Activated CD4-positive, CD25-positive, alpha-beta regulatory T cell (primary cell): Measurements from ENCODE around the gene EYA4.

Source experiments
- DNase-seq, 4 experiments: peaks; one replicate each; lab custom pipeline; 2025; lab: John Stamatoyannopoulos, UW

The EYA4 gene, protein sequence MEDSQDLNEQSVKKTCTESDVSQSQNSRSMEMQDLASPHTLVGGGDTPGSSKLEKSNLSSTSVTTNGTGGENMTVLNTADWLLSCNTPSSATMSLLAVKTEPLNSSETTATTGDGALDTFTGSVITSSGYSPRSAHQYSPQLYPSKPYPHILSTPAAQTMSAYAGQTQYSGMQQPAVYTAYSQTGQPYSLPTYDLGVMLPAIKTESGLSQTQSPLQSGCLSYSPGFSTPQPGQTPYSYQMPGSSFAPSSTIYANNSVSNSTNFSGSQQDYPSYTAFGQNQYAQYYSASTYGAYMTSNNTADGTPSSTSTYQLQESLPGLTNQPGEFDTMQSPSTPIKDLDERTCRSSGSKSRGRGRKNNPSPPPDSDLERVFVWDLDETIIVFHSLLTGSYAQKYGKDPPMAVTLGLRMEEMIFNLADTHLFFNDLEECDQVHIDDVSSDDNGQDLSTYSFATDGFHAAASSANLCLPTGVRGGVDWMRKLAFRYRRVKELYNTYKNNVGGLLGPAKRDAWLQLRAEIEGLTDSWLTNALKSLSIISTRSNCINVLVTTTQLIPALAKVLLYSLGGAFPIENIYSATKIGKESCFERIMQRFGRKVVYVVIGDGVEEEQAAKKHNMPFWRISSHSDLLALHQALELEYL

DNA sequence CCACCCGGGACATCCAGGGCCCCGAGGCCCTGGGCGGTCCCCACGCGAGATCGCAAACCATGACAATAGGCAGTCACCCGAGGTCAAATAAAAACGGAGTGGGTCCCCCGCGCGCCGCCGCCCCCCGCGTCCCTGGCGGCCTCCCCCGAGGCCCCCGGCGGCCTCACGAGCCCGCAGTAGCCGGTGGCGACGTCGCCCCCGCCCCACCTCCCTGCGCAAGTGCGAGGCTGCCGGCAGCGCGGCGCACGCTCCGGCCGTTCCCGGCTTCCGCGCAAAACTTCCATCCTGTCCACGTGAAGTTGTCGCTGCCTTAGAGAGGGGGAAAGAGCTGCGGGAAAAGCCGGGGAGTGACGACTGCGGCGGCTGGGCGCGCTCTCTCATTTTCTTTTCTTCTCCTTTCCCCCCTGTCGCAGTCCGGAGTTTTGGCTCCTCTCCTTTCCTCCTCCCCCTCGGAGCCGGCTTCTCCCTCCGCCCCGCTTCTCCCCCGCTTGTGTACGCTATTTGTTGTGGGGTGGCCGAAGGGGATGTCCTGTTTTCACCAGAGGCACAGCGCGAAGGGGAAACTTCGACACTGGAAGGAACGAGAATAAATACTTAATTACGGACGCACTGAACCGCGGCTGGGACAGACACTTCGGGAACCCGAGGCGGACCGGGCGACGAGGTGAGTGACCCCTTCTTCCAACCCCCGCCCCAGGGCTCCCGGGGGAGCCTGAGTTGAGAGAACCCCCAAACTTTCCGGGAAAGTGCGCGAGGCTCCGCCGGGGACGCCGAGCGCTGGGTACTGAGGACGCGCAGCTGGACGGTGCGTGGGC, at the start of gene EYA4:
Gene EYA4 (plus strand): TSS at position 272 of the 815 bp plus-strand sequence. CDS start 33,424 bp downstream, outside the sequence.
- DNase-seq = no peak

DNA sequence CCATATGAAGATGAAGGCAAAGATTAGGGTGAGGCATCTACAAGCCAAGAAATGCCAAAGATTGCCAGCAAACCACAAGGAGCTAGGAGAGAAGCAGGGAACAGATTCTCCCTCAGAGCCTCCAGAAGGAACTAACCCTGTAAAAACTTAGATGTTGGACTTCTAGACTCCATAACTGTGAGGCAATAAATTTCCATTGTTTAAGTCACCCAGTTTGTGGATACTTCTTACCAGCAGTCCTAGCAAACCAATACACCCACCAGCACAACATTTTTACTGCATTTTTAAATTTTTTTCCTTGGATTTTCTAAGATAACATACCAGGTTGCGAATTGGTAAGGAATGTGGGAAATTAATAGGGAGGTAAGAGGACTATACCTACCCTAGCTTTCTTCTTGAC, 47.8 kb upstream of the EYA4 start:
- no peak for DNase-seq

DNA sequence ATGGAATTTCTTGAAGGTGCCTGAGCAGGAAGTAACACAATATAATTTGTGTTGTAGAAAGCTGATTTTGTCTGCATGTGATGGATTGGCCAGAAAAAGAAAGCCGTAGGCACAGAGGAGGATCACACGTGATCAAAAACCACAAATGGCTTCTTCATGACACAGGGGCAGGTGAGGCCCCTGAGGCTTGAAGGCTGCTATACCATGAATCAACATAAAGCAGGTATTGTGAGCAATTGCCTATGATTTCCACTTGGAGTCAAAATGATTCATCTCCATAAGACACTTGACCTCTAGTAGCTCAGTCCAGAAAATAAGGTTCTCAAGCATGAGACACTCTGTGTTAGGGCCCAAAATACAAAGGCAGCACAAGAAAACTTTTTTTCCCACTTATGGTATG, 42.4 kb upstream of the EYA4 start:
- DNase-seq = no peak

DNA sequence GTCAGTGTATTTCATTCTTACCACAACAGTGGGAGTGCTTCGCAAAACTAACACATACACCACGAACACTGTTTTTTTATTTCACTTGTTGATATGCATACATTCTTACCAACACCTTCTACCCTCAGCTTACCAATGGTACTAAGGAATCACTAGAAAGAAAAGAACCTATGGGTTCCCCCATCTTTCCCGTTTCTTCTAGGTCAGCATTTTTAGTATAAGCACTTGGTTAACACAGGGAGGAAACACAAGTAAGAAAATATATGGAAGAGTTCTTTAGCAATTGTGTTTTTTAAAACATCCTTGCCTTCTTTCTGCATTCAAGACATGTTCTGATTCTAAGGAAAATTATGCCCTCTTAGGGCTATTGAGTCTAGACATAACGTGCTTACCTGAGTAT, 39.9 kb upstream of the EYA4 start:
- no peak for DNase-seq

DNA sequence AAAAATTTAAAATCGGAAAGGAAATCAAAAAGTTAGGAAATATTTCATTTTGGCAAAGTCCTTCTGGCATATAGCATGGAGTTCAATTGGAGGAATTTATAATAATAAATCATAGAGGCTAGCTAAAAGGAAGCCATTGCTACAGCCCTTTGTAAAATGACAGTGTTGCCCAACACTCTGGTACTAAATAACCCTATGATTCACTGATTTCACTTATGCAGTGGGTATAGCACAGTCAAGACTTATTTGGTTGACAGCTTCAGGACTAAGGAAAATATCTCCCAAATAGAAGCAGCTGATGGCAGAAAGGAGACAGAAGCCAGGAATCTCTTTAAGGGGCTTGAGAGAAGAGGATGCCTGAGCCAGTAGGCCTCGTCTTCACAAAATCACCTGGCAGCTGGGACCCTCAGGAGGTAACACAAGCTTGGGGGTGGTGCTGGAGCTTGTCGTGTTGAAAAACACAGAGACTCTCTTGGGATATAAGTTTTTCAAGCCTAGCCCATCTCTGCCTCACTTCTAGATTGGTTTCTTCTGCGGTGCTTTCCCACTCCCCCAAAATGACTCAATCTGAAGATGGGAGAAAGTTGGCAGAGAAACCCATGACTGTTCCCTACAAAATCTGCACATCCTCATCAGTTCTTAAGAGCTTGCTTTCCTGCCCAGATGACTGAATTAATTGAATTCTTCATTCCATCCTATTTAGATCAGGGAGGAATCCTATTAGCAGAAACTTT, 38.4 kb upstream of the EYA4 start:
- DNase-seq = no peak

DNA sequence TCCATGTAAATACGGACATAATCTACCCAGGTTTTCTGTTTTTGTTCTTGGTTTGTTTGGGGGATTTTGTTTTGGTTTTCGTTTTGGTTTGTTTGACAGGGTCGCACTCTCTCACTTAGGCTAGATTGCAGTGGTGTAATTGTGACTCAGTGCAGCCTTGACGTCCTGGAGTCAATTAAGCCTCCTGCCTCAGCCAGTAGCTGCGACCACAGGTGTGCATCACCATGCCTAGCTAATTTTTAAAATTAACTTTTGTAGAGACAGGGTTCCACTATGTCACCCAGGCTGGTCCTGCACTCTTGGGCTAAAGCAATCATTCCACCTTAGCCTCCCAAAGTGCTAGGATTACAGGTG, 37.8 kb upstream of the EYA4 start:
- no peak for DNase-seq

DNA sequence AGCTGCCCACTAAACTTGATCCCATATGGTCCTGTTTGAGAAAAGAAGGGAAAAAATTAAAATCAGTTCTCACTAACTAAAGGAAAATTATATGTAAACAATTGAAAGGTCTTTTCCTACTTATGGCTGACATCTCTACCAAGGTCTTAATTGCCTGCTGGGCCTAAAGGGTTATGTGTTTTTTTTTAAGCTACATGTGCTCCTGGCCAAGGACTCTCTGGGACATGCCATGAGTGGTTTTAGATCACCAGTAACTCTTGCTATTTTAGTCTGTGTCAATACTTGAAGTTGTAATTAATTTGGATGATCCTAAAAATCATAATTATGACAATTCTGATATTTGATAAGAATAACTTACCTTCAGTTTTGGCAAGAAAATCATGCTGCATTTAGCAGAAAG, 35.9 kb upstream of the EYA4 start:
- DNase-seq = no peak

DNA sequence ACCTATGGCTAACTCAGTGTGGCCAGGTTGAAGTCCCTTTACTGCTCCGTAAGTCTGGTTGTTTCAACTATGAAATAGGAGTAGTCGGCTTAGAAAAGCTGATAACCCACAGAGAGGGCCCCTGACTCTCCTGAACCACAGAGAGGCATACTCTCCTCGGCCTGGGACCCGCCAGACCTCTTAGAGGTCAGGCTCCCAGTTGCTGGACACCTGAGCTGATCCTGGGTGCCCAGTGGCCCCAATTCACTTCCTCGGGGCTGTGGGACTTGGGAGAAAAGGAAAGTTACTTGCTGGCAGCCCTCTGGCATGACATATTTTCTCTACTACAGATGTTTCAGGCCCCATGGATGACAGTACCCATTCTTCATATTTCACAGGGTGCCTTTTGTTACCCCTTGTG, 34.2 kb upstream of the EYA4 start:
- no peak for DNase-seq

DNA sequence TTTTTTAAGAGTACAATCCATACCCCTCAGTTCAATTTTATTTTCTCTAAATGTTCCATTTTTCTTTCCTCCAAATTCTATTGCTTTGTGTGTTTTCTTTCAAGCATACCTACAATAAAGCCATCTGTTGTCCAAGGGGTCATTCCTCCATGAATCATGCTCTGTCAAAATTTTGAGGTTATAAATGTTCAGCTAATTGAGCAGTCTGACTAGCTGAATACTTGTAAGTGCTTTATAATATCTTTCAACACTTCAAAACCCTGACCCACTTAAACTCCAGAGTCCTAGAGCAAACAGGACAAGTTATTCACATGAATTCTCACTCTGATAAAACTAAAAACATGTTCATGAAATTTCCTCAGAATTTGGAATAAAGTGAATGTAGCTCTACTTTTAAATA, 33.4 kb upstream of the EYA4 start:
- no peak for DNase-seq

DNA sequence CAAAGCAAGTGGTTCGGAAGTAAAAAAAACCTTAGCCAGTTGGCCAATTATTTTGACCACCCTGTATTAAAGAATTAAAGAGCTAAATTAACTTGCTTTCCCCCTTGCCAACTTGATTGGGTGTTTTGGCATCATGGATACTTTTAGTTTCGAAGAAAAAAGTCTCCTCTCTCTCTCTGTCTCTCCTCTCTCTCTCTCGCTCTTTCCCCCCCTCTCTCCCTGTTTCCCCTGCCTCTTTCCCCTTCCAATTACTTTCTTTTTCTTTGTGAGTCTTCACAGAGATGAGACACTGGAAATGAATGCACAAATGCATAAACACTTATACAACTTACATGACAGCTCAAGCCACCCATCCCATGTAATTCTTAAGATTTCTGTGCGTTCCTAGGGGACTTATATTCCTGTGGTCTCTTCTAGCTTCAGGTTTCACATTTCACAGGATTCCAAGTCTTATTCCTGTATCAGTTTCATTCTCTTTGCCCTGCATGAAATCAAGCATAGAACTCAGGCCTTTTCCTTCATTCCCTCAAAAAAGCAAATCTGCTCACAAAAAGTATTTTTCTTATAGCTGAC, 32.9 kb upstream of the EYA4 start:
- no peak for DNase-seq

DNA sequence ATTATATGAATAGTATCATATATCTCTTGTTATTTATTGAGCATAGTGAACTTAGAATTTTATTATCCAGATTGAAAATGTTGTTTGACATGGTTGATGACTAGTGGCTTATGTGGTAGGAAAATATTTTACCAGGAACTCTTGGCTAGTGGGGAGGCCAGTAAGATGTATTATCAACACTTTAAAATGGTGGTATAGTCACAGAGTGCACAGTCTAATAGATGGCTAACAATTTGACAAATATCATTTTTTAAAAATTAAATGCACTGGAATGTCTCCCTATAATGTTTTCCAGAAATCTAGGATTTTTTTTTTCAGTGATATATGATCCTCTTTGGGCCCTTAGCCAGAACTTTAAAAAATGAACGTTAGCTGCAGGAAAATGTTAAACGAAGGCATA, 26.9 kb upstream of the EYA4 start:
- DNase-seq = no peak

DNA sequence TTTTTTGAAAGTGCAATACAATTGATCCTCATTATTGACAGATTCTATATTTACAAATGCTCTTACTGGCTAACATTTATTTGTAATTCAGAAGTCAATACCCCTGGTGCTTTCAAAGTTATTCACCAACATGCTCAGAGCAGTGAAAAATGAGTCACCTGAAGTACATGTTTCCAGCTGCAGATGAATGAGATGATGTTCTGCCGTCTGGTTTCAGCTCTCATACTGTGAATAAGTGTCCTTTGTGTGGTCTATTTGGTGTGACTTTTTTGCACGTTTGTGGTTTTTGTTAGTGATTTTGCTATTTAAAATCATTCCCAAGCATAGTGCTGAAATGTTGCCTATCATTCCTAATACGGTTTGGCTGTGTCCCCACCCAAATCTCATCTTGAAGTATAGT, 22.3 kb upstream of the EYA4 start:
- no peak for DNase-seq

DNA sequence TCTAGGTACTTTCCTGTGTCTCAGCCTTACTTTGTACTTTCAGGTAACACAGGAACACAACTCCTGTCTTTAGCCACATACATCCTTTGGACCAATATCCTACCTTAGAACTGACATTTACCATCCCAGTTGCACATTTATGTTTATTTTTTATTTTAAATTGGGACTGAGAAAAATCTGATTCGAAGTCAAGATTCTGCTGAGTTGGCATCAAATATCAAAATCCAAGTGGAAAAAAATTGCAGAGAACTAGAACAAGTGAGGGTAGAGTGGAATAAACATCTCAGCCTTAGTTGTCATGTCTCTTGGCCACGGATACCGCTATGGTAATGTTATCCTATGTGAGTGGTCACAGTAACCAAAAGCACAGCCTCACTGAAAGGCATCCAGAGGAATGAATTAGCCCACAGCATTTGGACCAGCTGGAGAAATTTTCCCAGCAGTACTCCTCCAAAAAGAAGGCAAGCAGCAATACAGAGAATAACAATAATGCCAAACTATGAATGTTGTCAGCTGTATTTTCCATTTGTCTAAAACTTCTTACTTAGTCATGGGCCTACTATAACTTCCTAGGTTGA, 17.6 kb upstream of the EYA4 start:
- no peak for DNase-seq

DNA sequence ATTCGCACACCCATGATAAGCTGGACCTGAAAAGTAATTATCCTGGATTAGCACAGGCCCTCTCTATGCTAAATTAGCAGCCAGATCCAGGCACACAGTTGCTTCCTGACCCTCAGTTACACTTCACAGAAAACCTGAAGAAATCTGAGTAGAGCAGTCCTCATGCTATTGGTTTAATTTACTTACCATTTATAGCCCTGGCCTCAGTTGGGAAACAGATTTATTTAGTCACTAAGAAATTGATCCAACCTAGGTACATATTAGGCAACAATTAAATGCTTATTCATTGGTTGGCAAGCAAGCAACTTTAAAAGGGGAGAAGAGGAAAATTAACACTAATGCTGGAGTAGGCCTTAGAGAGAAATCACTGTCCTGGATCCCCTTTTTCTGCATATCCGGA, 15.6 kb upstream of the EYA4 start:
- DNase-seq = no peak

DNA sequence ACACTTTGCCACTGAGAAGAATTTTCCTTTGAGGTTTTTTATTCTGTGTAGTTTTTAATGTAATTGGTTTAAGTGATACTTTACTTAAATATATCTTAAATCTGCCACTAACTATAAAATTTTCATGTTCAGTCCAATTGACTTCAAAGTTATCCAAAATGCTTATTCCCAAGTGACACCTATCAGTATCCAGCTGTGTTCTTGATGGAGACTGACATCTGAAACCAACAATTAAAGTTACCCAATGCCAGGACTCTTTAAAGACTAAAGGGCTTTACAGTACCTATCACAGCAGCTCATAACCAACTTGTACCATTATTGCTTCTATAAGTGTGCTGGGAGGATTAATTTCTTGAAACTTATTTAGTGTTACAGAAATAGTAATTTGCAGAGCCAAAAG, 13.8 kb upstream of the EYA4 start:
- DNase-seq = no peak

DNA sequence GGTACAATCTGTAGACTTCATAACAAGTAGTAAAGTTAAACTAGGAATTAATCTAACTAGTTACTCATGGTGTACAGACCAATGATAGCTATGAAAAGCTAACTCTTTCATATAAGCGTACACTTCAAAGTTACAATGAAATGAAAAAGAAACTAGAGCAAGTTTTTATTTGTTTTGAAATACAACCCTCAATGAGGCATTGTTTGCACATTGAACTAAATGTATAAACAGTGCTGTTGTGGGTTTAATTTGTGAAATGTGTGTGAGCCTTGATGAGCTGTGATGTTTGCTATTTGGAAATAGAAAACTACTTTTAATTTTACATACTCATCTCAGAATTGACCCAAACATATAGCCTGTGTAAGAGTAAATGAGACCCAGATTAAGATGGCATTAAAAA, 11.1 kb upstream of the EYA4 start:
- DNase-seq = no peak

DNA sequence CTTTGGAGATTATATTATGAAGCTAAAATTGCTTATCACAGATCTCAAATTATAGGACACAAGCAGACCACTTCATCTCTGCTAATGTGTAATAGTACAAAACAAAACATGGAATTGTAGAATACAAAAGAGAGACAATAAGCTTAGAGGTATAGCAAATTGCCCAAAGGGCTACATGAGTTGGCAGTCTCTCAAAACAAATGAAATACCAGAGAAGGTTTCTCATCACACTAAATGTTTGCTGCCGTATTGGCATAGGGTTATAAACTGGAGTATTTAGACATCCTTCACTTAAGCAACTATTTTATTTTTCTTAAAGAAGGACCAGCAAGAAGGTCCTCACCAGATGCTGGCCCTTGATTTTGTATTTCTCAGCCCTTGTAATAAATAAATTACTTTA, 5.9 kb upstream of the EYA4 start:
- DNase-seq = no peak

DNA sequence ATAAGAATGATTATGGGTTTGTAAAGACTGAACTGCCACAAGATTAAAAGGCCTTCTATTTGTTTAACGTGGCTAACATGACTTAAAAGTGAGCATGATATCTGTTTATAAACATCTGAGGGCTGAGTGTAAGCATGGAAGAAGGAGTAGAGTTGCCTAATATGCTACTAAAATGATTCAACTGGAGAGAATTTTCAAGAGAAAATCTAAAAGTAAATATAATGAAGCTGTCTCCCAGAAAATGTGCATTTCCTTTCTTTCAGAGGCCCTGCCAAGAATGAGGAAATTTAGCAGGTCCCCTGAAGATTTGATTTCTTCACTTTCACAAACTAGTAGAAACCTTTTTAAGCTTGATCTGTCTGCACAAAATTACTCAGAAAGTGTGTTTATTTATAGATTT, 4.2 kb upstream of the EYA4 start:
- no peak for DNase-seq

DNA sequence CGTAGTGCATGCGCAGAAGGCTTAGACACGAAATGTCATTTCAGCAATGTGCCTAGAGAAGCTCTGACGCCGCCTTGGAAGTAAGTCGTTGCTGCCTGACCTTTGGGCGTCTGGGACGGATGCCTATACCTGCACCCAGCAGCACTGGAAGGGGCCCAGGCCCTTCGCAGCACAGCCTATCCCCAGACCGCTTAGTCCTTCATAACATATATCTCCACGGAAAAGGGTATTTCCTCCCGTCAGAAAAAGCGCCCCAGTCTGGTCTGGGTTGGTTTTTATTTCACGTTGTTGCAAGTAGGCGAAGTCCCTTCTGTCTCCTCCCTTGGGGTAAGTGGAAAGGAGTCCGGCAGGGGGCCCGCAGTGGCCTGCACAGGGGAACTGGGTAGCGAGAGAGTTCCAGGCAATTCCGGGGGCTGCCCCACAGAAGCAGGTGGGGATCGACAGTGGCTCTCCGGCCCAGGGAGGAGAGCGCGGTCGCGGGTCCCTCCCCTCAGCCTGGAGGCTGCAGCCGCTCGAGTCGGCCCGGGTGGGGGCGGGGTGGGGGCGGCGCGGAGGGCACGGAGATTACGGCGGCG, 559 bp upstream of the EYA4 start:
- DNase-seq = no peak

DNA sequence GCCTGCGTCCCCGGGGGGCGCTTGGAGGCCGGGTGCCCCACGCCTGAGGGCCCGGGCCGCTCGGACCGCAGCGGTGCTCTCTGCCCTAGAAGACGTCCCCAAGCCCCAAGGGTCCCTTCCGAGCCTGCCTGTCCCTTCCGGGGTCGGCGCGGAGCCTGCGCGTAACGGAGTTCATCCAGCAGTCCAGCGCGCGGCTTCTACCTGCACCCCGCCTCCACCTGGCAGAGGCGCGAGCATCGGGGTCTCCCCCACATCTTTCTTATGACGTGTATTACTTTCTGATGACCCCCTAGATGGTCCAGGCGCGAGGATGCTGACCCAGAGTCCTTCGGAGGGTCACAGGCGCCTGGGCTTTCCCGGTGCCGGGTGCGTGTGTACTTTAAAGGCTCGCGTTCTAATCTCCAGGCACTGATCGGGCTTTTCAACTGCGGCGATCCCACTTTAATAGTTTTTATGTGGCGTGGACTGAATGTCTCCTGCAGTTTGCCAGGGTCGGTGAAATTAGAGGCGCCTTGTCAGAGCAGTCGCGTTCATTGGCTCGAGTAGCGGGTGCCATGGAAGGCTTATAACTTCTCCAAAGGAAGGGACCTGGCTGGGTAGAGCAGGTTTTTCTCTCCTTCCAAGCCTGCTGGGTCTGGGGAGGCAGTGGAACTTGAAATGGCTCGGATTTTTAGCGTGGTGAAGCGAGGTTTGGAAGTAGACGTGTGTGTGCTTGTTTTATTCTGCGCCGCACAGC, 912 bp downstream of the EYA4 start:
- no peak for DNase-seq
